GM21723 (cell line): ENCODE measurements around the gene GBX2.

Experiments
- ATAC-seq: cut with Tn5 transposase; IDR thresholded peaks from one replicate; pipeline ENCODE4 v1.9.1; 2021; ENCODE audit warnings: mild to moderate bottlenecking, moderate library complexity; ENCODE audit not compliant: unreplicated experiment

The GBX2 gene

DNA sequence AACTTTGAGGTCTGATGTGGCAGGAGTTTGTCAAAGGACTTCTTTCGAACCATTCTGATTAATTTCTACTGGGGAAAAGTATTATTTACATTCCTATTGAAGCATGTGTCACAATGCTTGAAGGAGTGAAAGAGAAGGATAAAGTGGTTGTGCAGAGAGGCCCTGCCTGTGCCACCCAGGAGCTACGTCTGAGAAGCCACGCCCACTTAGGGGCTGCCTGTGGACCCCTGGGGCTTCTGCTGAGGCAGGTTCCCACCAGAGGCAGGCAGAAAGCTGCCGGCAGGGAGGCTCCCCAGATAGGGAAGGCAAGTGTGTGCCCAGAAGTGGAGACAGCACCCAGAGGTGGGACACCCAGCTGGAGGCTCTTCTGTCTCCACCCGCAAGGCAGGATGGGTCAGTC is 47.4 kb downstream of the GBX2 start:
- ATAC-seq: no peak

DNA sequence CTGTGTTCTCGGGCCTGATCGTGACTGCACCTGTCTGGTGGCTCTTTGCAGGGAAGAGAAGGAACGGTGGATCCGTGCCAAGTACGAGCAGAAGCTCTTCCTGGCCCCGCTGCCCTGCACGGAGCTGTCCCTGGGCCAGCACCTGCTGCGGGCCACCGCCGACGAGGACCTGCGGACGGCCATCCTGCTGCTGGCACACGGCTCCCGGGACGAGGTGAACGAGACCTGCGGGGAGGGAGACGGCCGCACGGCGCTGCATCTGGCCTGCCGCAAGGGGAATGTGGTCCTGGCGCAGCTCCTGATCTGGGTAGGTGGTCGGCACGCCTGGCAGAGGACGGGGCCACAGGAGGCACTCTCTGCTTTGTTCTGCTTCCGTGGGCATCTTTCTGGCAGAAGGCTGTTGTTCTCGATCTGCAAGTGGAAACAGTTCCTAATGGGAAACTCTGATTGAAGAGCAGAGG is 48.0 kb downstream of the GBX2 start:
- ATAC-seq: no peak

DNA sequence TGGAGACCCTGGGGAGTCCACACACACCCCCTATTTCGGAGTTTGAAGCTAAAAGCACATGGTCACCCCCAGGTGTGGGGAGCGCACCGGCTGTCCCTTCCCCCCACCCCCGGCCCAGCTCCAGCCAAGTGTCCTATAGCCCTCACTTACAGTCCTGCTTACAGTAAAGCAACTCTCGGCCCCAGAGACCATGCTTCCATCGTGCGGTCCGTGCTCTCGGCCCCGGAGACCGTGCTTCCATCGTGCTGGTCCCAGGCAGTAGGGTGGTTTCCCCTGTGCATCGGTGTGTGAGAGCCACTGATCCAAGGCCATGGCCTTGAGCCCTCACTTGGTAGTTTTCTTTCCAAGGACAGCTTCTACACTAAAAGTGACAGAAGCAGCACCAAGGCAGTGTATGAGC is 48.7 kb downstream of the GBX2 start:
- ATAC-seq: no peak

DNA sequence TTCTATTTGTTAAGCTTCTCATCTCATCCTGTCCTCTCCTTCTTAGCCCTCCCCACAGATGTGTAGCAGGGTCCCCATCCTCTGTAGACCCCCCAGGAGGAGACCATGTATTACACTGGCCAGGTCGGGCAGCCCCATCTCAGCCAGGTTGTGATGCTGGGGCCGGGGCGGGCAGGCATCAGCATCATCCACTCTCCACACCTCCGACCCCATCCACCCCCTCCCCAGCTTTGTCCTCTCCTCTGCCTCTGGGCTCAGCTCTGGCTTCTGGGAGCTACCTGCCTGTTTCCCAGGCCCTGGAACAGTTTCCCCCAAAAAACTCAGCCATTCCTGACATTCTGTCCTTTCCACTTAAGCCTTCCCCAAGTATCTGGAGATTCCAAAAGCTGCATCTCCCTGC is 49.2 kb downstream of the GBX2 start:
- ATAC-seq: no peak

DNA sequence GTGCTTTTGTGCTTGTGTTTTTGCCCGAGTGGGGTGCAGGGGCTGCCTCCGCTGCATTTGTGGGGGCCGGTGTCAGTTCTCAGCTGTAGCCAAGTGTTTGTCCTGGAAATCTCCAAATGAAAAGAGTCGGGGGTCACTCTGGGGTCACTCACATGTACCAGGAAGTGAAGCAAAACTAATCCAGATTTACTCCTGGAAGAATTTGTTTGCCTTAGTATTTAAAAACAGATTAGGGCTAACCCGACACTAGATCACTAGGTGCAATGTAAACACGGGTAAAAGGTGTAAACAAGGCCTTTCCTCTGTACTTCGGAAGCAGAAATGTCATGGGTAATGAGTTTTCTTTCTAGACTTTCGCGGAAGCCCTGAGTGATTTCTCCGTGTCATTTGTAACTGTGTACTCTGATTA is 50.3 kb downstream of the GBX2 start:
- no peak for ATAC-seq

DNA sequence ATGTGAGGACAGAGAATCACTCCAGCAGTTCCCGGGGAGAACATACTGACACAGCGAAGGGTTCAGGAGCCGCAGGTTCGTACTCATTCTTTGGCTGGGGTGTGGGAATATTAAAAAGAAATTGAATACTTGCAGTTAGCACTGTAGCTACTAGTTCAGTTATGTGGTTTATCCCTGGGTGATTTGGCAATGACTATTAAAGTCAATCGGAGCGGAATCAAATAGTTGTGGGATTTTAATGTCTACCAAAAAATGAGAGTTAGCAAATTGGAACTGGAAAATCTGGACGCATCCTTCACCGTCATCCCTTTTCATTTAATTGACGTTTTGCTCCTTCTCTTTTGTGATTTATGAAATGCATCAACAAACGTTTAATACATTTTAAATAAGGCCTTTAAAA is 50.8 kb downstream of the GBX2 start:
- ATAC-seq: no peak
